HG03066 (cell line): ENCODE results near the gene FLT1.

Source experiments
- ATAC-seq: cut with Tn5 transposase; IDR thresholded peaks from one replicate; pipeline ENCODE4 v1.9.1; 2021; ENCODE audit warnings: low read depth; ENCODE audit not compliant: unreplicated experiment

FLT1 gene

GRCh38 chr13:28327373-28328270 lies 167.3 kb downstream of the FLT1 start:
- no peak for ATAC-seq

GRCh38 chr13:28326056-28326455 lies 168.9 kb downstream of the FLT1 start:
- no peak for ATAC-seq

- no peak for ATAC-seq
Measured at GRCh38 chr13:28325022-28325421, 169.9 kb downstream of the FLT1 start.

GRCh38 chr13:28324181-28324789 lies 170.6 kb downstream of the FLT1 start:
- peak; percentile 54 for ATAC-seq

- ATAC-seq: no peak
Measured at GRCh38 chr13:28322256-28322905, 172.5 kb downstream of the FLT1 start.

- ATAC-seq: no peak
Measured at GRCh38 chr13:28321756-28322155, 173.2 kb downstream of the FLT1 start.

GRCh38 chr13:28320884-28321574 lies 173.9 kb downstream of the FLT1 start:
- no peak for ATAC-seq

GRCh38 chr13:28320209-28320608 lies 174.7 kb downstream of the FLT1 start:
- ATAC-seq: no peak

GRCh38 chr13:28319528-28319927 lies 175.4 kb downstream of the FLT1 start:
- no peak for ATAC-seq

- ATAC-seq: no peak
Measured at GRCh38 chr13:28318496-28318895, 176.4 kb downstream of the FLT1 start.

GRCh38 chr13:28316836-28317235 lies 178.1 kb downstream of the FLT1 start:
- ATAC-seq: no peak

- ATAC-seq: no peak
Measured at GRCh38 chr13:28316129-28316528, 178.8 kb downstream of the FLT1 start.

- no peak for ATAC-seq
Measured at GRCh38 chr13:28314879-28315278, 180.0 kb downstream of the FLT1 start.

GRCh38 chr13:28313579-28313978 lies 181.3 kb downstream of the FLT1 start:
- ATAC-seq: no peak

GRCh38 chr13:28306325-28306724 lies 188.6 kb downstream of the FLT1 start:
- ATAC-seq: no peak

GRCh38 chr13:28301839-28302238 lies 193.1 kb downstream of the FLT1 start:
- ATAC-seq: no peak

- no peak for ATAC-seq
Measured at GRCh38 chr13:28299916-28300315, 195.0 kb downstream of the FLT1 start.

GRCh38 chr13:28297341-28297740 lies 197.6 kb downstream of the FLT1 start:
- ATAC-seq: no peak

GRCh38 chr13:28286263-28286662 lies 208.7 kb downstream of the FLT1 start:
- no peak for ATAC-seq

GRCh38 chr13:28283600-28283999 lies 211.3 kb downstream of the FLT1 start:
- no peak for ATAC-seq

GRCh38 chr13:28282451-28282850 lies 212.5 kb downstream of the FLT1 start:
- no peak for ATAC-seq
